PFSK-1 (cell line): ENCODE data around the gene SMPDL3B.

Source experiments
- FOXP2 ChIP-seq: optimal IDR thresholded peaks from 2 replicates; pipeline ENCODE3; 2011; ENCODE audit warnings: borderline replicate concordance, control low read depth, inconsistent platforms; ENCODE audit not compliant: insufficient read depth; ENCODE audit errors: extremely low read length, extremely low read depth
- POLR2AphosphoS5 ChIP-seq: IDR thresholded peaks from 2 replicates; pipeline ENCODE4 v1.6.1; 2012; ENCODE audit warnings: low read depth, mild to moderate bottlenecking, control low read depth, low read length, moderate library complexity
- SIN3A ChIP-seq: IDR thresholded peaks from 2 replicates; pipeline ENCODE4 v1.6.1; 2012; ENCODE audit warnings: mild to moderate bottlenecking, low read length, moderate library complexity, borderline replicate concordance; ENCODE audit not compliant: insufficient read depth
- TAF1 ChIP-seq: IDR thresholded peaks from 2 replicates; pipeline ENCODE4 v1.6.1; 2012; ENCODE audit warnings: low read length, control low read depth, borderline replicate concordance; ENCODE audit not compliant: insufficient read depth
- TF ChIP-seq, protein P1 (sequence below), 2 experiments: IDR thresholded peaks; 2 replicates each; pipeline versions ENCODE4 v1.6.1 to v1.8.0; 2011 to 2012; ENCODE audit warnings: low read depth in 2 of 2, low read length in 2 of 2, control low read depth in 1 of 2, inconsistent platforms in 1 of 2, mild to moderate bottlenecking in 1 of 2, moderate library complexity in 1 of 2; ENCODE audit not compliant: insufficient read depth in 1 of 2

Gene SMPDL3B

GRCh38 chr1:27928216-27928954 lies 6.4 kb upstream of the SMPDL3B start:
- TF ChIP-seq, protein P1, sequence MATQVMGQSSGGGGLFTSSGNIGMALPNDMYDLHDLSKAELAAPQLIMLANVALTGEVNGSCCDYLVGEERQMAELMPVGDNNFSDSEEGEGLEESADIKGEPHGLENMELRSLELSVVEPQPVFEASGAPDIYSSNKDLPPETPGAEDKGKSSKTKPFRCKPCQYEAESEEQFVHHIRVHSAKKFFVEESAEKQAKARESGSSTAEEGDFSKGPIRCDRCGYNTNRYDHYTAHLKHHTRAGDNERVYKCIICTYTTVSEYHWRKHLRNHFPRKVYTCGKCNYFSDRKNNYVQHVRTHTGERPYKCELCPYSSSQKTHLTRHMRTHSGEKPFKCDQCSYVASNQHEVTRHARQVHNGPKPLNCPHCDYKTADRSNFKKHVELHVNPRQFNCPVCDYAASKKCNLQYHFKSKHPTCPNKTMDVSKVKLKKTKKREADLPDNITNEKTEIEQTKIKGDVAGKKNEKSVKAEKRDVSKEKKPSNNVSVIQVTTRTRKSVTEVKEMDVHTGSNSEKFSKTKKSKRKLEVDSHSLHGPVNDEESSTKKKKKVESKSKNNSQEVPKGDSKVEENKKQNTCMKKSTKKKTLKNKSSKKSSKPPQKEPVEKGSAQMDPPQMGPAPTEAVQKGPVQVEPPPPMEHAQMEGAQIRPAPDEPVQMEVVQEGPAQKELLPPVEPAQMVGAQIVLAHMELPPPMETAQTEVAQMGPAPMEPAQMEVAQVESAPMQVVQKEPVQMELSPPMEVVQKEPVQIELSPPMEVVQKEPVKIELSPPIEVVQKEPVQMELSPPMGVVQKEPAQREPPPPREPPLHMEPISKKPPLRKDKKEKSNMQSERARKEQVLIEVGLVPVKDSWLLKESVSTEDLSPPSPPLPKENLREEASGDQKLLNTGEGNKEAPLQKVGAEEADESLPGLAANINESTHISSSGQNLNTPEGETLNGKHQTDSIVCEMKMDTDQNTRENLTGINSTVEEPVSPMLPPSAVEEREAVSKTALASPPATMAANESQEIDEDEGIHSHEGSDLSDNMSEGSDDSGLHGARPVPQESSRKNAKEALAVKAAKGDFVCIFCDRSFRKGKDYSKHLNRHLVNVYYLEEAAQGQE (IDR thresholded peaks at IDR 0.05; ENCODE audit: insufficient read depth in 1 of 2, low read depth in 2 of 2, low read length in 2 of 2) = no peak
- TF ChIP-seq SIN3A (no peak), POLR2AphosphoS5 (no peak), FOXP2 (no peak), TAF1 (no peak)

GRCh38 chr1:27931184-27931583 lies 3.6 kb upstream of the SMPDL3B start:
- no peak for TF ChIP-seq SIN3A
- TF ChIP-seq POLR2AphosphoS5 = no peak
- no peak for TF ChIP-seq FOXP2
- TF ChIP-seq TAF1 = no peak
- TF ChIP-seq, protein P1 (IDR thresholded peaks at IDR 0.05; ENCODE audit: insufficient read depth in 1 of 2, low read depth in 2 of 2, low read length in 2 of 2) = no peak

GRCh38 chr1:27931759-27932158 lies 3.0 kb upstream of the SMPDL3B start:
- TF ChIP-seq, protein P1 (IDR thresholded peaks at IDR 0.05; ENCODE audit: insufficient read depth in 1 of 2, low read depth in 2 of 2, low read length in 2 of 2) = no peak
- TF ChIP-seq POLR2AphosphoS5 (no peak), TAF1 (no peak), SIN3A (no peak), FOXP2 (no peak)

DNA sequence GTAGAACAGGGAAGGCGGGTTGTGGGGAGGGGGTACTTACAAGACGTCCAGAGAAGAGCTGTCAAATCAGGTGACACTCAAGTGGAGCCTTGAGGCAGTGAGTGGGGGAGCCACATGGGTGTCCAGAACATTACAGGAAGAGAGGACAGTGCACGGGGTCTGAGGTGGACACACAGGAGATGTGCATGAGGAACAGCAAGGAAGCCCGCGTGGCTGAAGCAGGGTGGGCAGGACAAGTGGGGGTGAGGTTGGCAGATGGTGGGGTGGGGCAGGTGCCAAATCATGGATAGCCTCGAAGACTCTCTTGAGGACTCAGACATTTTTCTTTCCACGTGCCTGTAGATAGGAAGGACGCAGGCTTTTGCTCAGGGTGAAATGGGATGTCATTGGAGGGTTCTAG lies 921 bp downstream of the SMPDL3B start:
- TF ChIP-seq TAF1 = no peak
- no peak for TF ChIP-seq POLR2AphosphoS5

- TF ChIP-seq, protein P1 (IDR thresholded peaks at IDR 0.05; ENCODE audit: insufficient read depth in 1 of 2, low read depth in 2 of 2, low read length in 2 of 2) = no peak
- TF ChIP-seq POLR2AphosphoS5 (no peak), FOXP2 (no peak), SIN3A (no peak)
These were observed 1.6 kb downstream of the SMPDL3B start for GRCh38 chr1:27936370-27936769.

DNA sequence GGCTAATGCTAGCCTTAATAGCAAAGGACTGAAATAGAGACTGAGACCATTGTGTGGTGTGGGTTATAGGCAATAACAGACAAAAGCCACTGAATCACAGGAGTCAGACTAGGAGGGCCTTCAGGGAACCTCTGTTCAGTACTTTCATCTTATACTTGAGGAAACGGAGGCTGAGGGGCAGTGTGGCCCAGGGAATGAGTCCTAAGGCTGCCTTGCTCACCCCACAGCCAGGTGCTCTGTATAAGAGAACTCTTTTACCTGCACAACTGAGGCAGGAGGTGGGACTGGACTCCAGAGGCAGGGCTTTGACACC lies 2.7 kb downstream of the SMPDL3B start:
- TF ChIP-seq, protein P1 (IDR thresholded peaks at IDR 0.05; ENCODE audit: insufficient read depth in 1 of 2, low read depth in 2 of 2, low read length in 2 of 2) = no peak
